GM23248 (cell line): ENCODE measurements around the gene MRPL39. TPM values are rescaled to one million over a fixed set of nuclear protein-coding genes. Genes with fewer than 3 reads are reported as not detected.
A peak's percentile ranks its signal among the peaks of the same experiment; 100 is the strongest.

Source experiments
- DNase-seq: peaks from one replicate; pipeline ENCODE4 v3.0.0-alpha.2; 2015
- H2AFZ ChIP-seq: fragments of 200-600 bp; sonication (generic); 2 replicates; pipeline ENCODE4 v1.6.1; 2016; ENCODE audit warnings: antibody characterized with exemption
- H3F3A ChIP-seq: fragments of 200-600 bp; sonication (generic); 2 replicates; pipeline ENCODE4 v1.6.1; 2016; ENCODE audit warnings: mild to moderate bottlenecking, antibody characterized with exemption, mixed run types; ENCODE audit not compliant: insufficient read depth
- H3K27ac ChIP-seq: fragments of 200-600 bp; sonication (generic); 2 replicates; pipeline ENCODE4 v1.5.1; 2016; ENCODE audit warnings: mild to moderate bottlenecking
- H3K27me3 ChIP-seq: fragments of 200-600 bp; sonication (generic); replicated peaks from 2 replicates; pipeline ENCODE4 v1.6.1; 2016; ENCODE audit warnings: mild to moderate bottlenecking; ENCODE audit not compliant: insufficient read depth
- H3K36me3 ChIP-seq: fragments of 200-600 bp; sonication (generic); 2 replicates; pipeline ENCODE4 v1.6.1; 2016; ENCODE audit warnings: low read depth, mild to moderate bottlenecking
- H3K4me1 ChIP-seq: fragments of 200-600 bp; sonication (generic); 2 replicates; pipeline ENCODE4 v1.6.1; 2016; ENCODE audit warnings: mild to moderate bottlenecking; ENCODE audit not compliant: insufficient read depth
- H3K4me2 ChIP-seq: fragments of 200-600 bp; sonication (generic); one replicate; pipeline ENCODE4 v1.6.1; 2016; ENCODE audit warnings: mild to moderate bottlenecking; ENCODE audit not compliant: unreplicated experiment
- H3K4me3 ChIP-seq: fragments of 200-600 bp; sonication (generic); 2 replicates; pipeline ENCODE4 v1.5.1; 2016; ENCODE audit warnings: mild to moderate bottlenecking
- H3K79me2 ChIP-seq: fragments of 200-600 bp; sonication (generic); 2 replicates; pipeline ENCODE4 v1.6.1; 2016; ENCODE audit warnings: mild to moderate bottlenecking; ENCODE audit not compliant: insufficient read depth
- H3K9ac ChIP-seq: fragments of 200-600 bp; sonication (generic); 2 replicates; pipeline ENCODE4 v1.6.1; 2016; ENCODE audit warnings: mild to moderate bottlenecking
- H3K9me2 ChIP-seq: fragments of 200-600 bp; sonication (generic); 2 replicates; pipeline ENCODE4 v1.6.1; 2016; ENCODE audit warnings: mixed run types, mild to moderate bottlenecking, moderate library complexity; ENCODE audit not compliant: insufficient read depth
- H3K9me3 ChIP-seq: fragments of 200-600 bp; sonication (generic); one replicate; pipeline ENCODE4 v1.6.1; 2017; ENCODE audit warnings: low read depth
- H4K20me1 ChIP-seq: fragments of 200-600 bp; sonication (generic); 2 replicates; pipeline ENCODE4 v1.6.0; 2016; ENCODE audit not compliant: insufficient read depth
- EZH2 ChIP-seq: fragments of 200-600 bp; sonication (generic); IDR thresholded peaks from 2 replicates; pipeline ENCODE4 v1.6.1; 2018; ENCODE audit warnings: antibody characterized with exemption, mild to moderate bottlenecking; ENCODE audit not compliant: insufficient read depth, poor library complexity, severe bottlenecking
- EZH2phosphoT487 ChIP-seq: fragments of 200-600 bp; sonication (generic); IDR thresholded peaks from 2 replicates; pipeline ENCODE4 v1.6.1; 2018; ENCODE audit warnings: antibody characterized with exemption, moderate library complexity, mild to moderate bottlenecking, low read depth; ENCODE audit not compliant: insufficient read depth
- WGBS, 2 experiments: methylation state at CpG; one replicate each; pipeline ENCODE4 v1.1.6; 2015 to 2017; ENCODE audit warnings: low lambda C conversion rate in 2 of 2, low coverage in 1 of 2; ENCODE audit errors: missing lambda C conversion rate in 2 of 2; 5-methylcytosine and 5-hydroxymethylcytosine counted together
- in situ Hi-C: fragments of 300-500 bp; cut with MboI; formaldehyde crosslinking; loops from 2 replicates; pipeline ENCODE4 v1.15.0; 2020
- polyA plus RNA-seq: library from polyadenylated mRNA; unstranded; fragments of >200 nt; fragmentation: Nextera tagmentation; extraction: Ambion mirVana; gene quantifications from 2 replicates; pipeline ENCODE4 v1.2.1, GENCODE V29; 2016
- total RNA-seq: library from RNA; depleted of rRNA; stranded (reverse); fragments of >200 nt; shearing (Covaris generic); gene quantifications from 2 replicates; pipeline ENCODE4 v1.2.3, GENCODE V29; 2014

MRPL39 gene
- total and polyA plus RNA-seq, 2 experiments from 2014 or later, result 24.4 to 50.5 TPM

DNA sequence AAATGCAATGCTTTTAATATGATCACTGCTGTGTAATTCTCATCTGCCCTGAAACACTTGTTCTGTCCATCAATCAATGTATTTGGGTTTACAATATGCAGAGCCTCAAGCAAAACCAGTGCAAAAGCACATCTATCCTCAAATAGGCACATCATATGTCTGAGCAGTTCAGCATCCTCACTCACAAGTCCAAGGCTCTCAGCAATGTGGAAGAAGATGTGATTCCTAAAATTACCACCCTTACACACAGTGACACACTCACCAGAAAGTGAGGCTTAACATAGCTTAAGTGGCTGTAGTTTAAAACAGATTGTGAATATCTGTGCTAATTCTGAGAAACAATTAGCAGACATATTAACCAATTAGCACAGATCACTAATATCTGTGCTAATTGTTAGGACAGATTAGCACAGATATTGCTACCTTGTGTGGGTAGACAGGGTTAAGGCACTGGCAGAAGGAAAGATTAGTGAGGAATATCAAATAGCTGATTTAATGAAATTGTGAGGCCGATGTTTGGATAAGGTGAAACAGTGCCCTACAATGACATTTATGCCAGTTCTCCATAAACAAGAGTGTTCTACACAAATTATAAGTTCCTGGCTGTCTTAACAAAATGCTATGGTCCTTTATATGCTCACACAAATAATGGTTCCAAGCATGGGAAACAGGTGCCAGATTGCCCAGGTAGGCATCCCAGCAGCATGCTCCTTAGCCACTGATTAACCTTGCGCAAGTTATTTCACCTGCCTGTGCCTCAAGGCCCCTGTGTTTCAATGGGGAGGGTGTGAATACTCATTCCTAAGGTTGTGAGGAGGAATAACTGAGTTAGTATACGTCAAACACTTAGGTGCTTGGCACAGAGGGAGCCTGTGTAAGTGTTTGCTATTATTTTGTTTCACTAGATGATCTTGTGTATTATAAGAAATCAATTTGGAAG, 41.7 kb downstream of the MRPL39 start:
- H4K20me1 ChIP-seq, result no peaks in the 10 kb centered on the region
- no peak overlapping the region for H3K4me2 ChIP-seq
- H3F3A ChIP-seq, result no peaks in the 10 kb centered on the region
- WGBS, 2 experiments, result 98 to 99% methylated on average over 3 of the region's 3 CpGs
- H3K79me2 ChIP-seq, result peaks cover 53% of the 10 kb centered on the region
- no peak overlapping the region for H3K9ac ChIP-seq
- H3K4me3 ChIP-seq, result no peak overlapping the region
- TF ChIP-seq EZH2 (no peak), EZH2phosphoT487 (no peak)
- peaks cover 3% of the 10 kb centered on the region for H3K36me3 ChIP-seq
- H3K27ac ChIP-seq, result no peak overlapping the region
- H3K27me3 ChIP-seq, result no peaks in the 10 kb centered on the region
- no peak overlapping the region for H2AFZ ChIP-seq
- H3K9me3 ChIP-seq, result no peaks in the 10 kb centered on the region
- DNase-seq, result no peak
- H3K9me2 ChIP-seq, result no peaks in the 10 kb centered on the region
- 0 out of 2 replicates have a peak, but pooled peaks cover 14% of the 10 kb centered on the region for H3K4me1 ChIP-seq
- in situ Hi-C loops, result no loop called here

DNA sequence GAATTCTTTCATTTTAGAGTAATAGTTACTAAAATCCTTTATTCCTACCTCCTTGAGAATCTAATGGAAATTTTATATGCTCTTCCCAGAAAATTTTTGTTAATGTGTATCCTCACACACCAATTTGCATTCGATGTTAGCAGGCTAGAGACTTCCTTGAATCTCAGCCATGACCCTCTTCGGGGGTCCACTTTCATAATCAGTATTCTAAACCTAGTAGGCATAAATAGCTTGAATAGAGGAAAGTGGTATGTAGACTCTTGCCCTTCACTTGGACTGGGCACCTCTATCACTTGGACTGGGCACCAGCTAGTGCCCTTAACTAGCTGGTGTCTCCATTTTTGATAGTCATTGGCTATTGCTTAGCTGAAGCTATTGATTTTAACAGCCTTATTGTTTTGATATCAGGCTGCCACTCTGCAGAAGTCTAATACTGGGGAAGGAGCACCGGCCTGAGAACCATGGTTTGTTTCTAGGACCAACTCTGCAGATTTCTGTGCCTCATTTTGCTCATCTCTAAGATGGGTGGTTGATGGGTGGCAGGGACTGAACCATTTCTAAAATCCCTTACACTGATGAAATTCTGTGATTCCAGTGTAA, 42.8 kb downstream of the MRPL39 start:
- no peak for DNase-seq
- in situ Hi-C loops, result no loop called here
- H4K20me1 ChIP-seq, result no peaks in the 10 kb centered on the region
- 0 out of 2 replicates have a peak, but pooled peaks cover 14% of the 10 kb centered on the region for H3K4me1 ChIP-seq
- no peak for TF ChIP-seq EZH2phosphoT487
- no peak for TF ChIP-seq EZH2
- H3K9me3 ChIP-seq, result no peaks in the 10 kb centered on the region
- 99 to 100% methylated on average over 3 of the region's 3 CpGs for WGBS, 2 experiments
- H3K9me2 ChIP-seq, result no peaks in the 10 kb centered on the region
- no peaks in the 10 kb centered on the region for H3F3A ChIP-seq
- no peak overlapping the region for H2AFZ ChIP-seq
- H3K27ac ChIP-seq, result no peak overlapping the region
- no peak overlapping the region for H3K9ac ChIP-seq
- H3K4me3 ChIP-seq, result no peak overlapping the region
- H3K27me3 ChIP-seq, result no peaks in the 10 kb centered on the region
- peaks cover 3% of the 10 kb centered on the region for H3K36me3 ChIP-seq
- peaks cover 53% of the 10 kb centered on the region for H3K79me2 ChIP-seq
- H3K4me2 ChIP-seq, result no peak overlapping the region

DNA sequence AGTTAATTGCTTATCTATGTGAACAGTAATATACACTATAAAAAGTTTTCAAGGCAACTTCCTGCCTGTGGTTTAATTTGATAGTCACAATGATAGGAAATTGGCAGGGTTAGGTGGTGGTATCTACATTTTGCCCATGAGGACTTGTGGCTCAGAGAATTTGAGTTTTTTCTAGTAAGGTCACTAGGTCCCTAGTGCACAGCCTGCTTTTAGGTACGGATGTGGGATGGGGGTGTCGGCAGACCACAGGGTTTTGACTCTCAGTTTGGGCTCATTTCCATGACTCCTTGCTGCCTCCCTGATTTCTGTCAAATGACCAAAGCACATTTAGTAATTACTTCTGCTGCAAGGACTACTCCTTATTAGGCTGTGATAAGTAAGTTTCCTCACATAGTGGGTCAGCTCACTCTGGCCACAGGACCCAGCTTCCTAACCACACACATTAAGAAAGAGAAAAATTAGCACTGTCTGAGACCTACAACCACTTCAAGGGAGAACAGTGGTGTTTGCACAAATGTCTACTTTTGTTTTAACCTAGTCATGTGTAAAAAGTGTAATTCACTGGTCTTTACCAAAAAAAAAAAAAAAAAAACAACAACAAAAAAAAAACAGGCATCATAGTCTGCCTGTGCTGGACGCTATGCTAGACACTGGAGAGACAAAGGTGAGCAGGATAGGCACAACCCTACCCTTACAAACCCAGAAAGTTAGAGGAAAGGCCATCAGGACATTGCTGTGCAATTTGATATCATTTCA, 43.7 kb downstream of the MRPL39 start:
- in situ Hi-C loops, result no loop called here
- 64 to 69% methylated on average over 3 of the region's 3 CpGs for WGBS, 2 experiments
- H3K9me3 ChIP-seq, result no peaks in the 10 kb centered on the region
- no peaks in the 10 kb centered on the region for H4K20me1 ChIP-seq
- H3K27ac ChIP-seq, result no peak overlapping the region
- H3K79me2 ChIP-seq, result peaks cover 45% of the 10 kb centered on the region
- no peaks in the 10 kb centered on the region for H3F3A ChIP-seq
- no peaks in the 10 kb centered on the region; the same call in 1 of the 2 replicates for H3K36me3 ChIP-seq
- no peaks in the 10 kb centered on the region for H3K27me3 ChIP-seq
- H3K9me2 ChIP-seq, result no peaks in the 10 kb centered on the region
- peak overlapping the region; percentile 79 for H3K4me3 ChIP-seq
- 0 out of 2 replicates have a peak, but pooled peaks cover 14% of the 10 kb centered on the region for H3K4me1 ChIP-seq
- H2AFZ ChIP-seq, result no peak overlapping the region
- H3K9ac ChIP-seq, result no peak overlapping the region
- DNase-seq, result peak; percentile 7
- no peak for TF ChIP-seq EZH2phosphoT487
- TF ChIP-seq EZH2, result no peak
- peak overlapping the region; percentile 87 for H3K4me2 ChIP-seq

- no peak overlapping the region for H3K27ac ChIP-seq
- no peaks in the 10 kb centered on the region for H3K9me3 ChIP-seq
These were observed 44.6 kb downstream of the MRPL39 start for GRCh38 chr21:25562660-25563059.

More at GRCh38 chr21:25562660-25563059, 44.6 kb downstream of the MRPL39 start:
- Histone ChIP-seq H2AFZ (peak overlapping the region; percentile 89), H3K9me2 (no peaks in the 10 kb centered on the region), H3K4me3 (peak overlapping the region; percentile 79), H3F3A (no peaks in the 10 kb centered on the region), H3K36me3 (no peaks in the 10 kb centered on the region; the same call in 1 of the 2 replicates), H3K79me2 (peaks cover 45% of the 10 kb centered on the region), H3K4me1 (0 out of 2 replicates have a peak, but pooled peaks cover 14% of the 10 kb centered on the region), H3K9ac (peak overlapping the region; percentile 80), H4K20me1 (no peaks in the 10 kb centered on the region), H3K27me3 (no peaks in the 10 kb centered on the region), H3K4me2 (peak overlapping the region; percentile 87)
- in situ Hi-C loops, result no loop called here
- no peak for TF ChIP-seq EZH2
- DNase-seq, result peak; percentile 3
- WGBS, 2 experiments, result 57 to 63% methylated on average over 10 of the region's 10 CpGs
